ENCODE data around the gene ERCC3.

DNA sequence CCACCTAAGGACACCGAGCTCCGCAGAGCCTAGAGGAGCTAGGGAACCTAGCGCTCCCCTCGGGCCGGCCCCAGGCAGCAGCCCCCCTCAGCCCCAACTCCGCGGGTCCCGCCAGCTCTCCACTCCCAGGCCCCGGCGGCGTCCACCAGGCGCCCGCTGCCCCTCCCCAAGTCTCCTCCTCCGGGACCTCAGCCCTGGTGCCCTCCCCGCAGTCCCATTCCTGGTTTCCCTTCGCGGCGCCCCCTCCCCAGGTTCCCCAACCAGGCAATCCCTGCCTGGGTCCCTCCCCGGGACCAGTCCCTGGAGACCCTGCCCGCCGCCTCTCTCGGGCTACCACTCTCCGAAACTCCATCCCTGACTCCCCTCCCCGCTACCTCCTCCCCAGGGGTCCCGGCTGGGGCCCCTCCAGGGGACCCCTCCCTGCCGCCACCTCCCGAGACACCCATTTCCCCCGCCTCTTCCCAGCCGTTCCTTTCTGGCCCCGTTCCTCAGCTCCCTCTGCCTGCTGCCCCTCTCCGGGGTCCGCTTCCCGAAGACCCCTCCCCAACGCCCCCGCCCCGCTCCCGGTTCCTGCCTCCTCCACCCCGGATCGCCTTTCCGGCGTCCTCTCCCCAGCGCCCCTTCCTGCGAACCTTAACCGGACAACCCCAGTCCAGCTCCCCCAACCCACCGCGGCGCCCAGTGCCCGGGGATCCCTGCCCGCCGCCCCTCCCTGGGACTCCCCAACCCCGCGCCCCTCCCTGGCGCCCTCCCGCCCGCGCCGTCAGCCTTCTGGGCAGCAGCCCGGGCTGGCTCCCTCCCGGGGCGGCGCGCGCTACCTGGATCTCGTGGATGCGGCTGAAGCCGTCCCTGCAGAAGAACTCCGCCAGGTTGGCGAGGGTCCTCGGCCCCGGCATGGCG lies 74.5 kb downstream of the ERCC3 start:
- TF ChIP-seq, protein P1, sequence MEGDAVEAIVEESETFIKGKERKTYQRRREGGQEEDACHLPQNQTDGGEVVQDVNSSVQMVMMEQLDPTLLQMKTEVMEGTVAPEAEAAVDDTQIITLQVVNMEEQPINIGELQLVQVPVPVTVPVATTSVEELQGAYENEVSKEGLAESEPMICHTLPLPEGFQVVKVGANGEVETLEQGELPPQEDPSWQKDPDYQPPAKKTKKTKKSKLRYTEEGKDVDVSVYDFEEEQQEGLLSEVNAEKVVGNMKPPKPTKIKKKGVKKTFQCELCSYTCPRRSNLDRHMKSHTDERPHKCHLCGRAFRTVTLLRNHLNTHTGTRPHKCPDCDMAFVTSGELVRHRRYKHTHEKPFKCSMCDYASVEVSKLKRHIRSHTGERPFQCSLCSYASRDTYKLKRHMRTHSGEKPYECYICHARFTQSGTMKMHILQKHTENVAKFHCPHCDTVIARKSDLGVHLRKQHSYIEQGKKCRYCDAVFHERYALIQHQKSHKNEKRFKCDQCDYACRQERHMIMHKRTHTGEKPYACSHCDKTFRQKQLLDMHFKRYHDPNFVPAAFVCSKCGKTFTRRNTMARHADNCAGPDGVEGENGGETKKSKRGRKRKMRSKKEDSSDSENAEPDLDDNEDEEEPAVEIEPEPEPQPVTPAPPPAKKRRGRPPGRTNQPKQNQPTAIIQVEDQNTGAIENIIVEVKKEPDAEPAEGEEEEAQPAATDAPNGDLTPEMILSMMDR (IDR thresholded peaks at IDR 0.05) = no peak
- TF ChIP-seq SREBF2 (IDR thresholded peaks at IDR 0.05) = no peak
- TF ChIP-seq, protein P2, sequence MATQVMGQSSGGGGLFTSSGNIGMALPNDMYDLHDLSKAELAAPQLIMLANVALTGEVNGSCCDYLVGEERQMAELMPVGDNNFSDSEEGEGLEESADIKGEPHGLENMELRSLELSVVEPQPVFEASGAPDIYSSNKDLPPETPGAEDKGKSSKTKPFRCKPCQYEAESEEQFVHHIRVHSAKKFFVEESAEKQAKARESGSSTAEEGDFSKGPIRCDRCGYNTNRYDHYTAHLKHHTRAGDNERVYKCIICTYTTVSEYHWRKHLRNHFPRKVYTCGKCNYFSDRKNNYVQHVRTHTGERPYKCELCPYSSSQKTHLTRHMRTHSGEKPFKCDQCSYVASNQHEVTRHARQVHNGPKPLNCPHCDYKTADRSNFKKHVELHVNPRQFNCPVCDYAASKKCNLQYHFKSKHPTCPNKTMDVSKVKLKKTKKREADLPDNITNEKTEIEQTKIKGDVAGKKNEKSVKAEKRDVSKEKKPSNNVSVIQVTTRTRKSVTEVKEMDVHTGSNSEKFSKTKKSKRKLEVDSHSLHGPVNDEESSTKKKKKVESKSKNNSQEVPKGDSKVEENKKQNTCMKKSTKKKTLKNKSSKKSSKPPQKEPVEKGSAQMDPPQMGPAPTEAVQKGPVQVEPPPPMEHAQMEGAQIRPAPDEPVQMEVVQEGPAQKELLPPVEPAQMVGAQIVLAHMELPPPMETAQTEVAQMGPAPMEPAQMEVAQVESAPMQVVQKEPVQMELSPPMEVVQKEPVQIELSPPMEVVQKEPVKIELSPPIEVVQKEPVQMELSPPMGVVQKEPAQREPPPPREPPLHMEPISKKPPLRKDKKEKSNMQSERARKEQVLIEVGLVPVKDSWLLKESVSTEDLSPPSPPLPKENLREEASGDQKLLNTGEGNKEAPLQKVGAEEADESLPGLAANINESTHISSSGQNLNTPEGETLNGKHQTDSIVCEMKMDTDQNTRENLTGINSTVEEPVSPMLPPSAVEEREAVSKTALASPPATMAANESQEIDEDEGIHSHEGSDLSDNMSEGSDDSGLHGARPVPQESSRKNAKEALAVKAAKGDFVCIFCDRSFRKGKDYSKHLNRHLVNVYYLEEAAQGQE (IDR thresholded peaks at IDR 0.05) = no peak
- TF ChIP-seq POLR2A (IDR thresholded peaks at IDR 0.05; ENCODE audit: low read length) = peak; percentile 24; the same call in 1 of the 2 replicates
- TF ChIP-seq, protein P3, sequence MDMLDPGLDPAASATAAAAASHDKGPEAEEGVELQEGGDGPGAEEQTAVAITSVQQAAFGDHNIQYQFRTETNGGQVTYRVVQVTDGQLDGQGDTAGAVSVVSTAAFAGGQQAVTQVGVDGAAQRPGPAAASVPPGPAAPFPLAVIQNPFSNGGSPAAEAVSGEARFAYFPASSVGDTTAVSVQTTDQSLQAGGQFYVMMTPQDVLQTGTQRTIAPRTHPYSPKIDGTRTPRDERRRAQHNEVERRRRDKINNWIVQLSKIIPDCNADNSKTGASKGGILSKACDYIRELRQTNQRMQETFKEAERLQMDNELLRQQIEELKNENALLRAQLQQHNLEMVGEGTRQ (IDR thresholded peaks at IDR 0.05) = no peak
- no peak for TF ChIP-seq KDM5A (IDR thresholded peaks at IDR 0.05)
- TF ChIP-seq EP300 (IDR thresholded peaks at IDR 0.05) = no peak
- TF ChIP-seq RFX5 (IDR thresholded peaks at IDR 0.05) = no peak
- 0 out of 5 replicates have a peak, but pooled peaks of 1 of the 2 experiments have one; percentile 13 for TF ChIP-seq JUN (IDR thresholded peaks at IDR 0.05)
- no peak for TF ChIP-seq ZFP36 (IDR thresholded peaks at IDR 0.05; ENCODE audit: borderline replicate concordance, partially characterized antibody)
- no peak for TF ChIP-seq PHF8 (IDR thresholded peaks at IDR 0.05; ENCODE audit: borderline replicate concordance, low read depth)

All from A549 (cell line).